ENCODE data around the gene DOCK9. TPM values are rescaled to one million over a fixed set of nuclear protein-coding genes. Genes with fewer than 3 reads are reported as not detected.

Gene DOCK9
- total RNA-seq, 1 donor from 2014 or later = 25.5 TPM

- ChIA-PET CTCF (no interaction called here), POLR2A (no interaction called here)
- peaks cover 15% of the 10 kb centered on the region for H3K4me1 Mint-ChIP-seq
- peaks cover 65% of the 10 kb centered on the region for H3K36me3 Mint-ChIP-seq (ENCODE audit: low read depth)
- H3K9me3 Mint-ChIP-seq = no peaks in the 10 kb centered on the region
- no peak overlapping the region for H3K27ac Mint-ChIP-seq
- H3K27me3 Mint-ChIP-seq = no peaks in the 10 kb centered on the region
- no peak overlapping the region for H3K4me3 Mint-ChIP-seq
- no peak for ATAC-seq (ENCODE audit: low read depth)
- TF ChIP-seq CTCF (IDR thresholded peaks at IDR 0.05) = no peak
- DNase-seq = no peak
- intact Hi-C loops (cut with micrococcal nuclease) = no loop called here
Observed at GRCh38 chr13:98879957-98880356, 97.9 kb downstream of the DOCK9 start.

GRCh38 chr13:98879127-98879520 is 98.7 kb downstream of the DOCK9 start:
- CTCF ChIA-PET = interaction anchor here (0.6 to 1.2 kb wide), 2 partner anchors 10 to 260 kb away, joined by 3 read pairs; no protein-coding TSS in a partner anchor
- H3K4me1 Mint-ChIP-seq = peaks cover 19% of the 10 kb centered on the region
- H3K27ac Mint-ChIP-seq = no peak overlapping the region
- no peak for ATAC-seq (ENCODE audit: low read depth)
- H3K4me3 Mint-ChIP-seq = no peak overlapping the region
- POLR2A ChIA-PET = no interaction called here
- no peaks in the 10 kb centered on the region for H3K27me3 Mint-ChIP-seq
- DNase-seq = no peak
- TF ChIP-seq CTCF (IDR thresholded peaks at IDR 0.05) = no peak
- intact Hi-C loops (cut with micrococcal nuclease) = no loop called here
- no peaks in the 10 kb centered on the region for H3K9me3 Mint-ChIP-seq
- peaks cover 59% of the 10 kb centered on the region for H3K36me3 Mint-ChIP-seq (ENCODE audit: low read depth)

GRCh38 chr13:98878486-98879126 is 99.3 kb downstream of the DOCK9 start:
- H3K4me1 Mint-ChIP-seq = peaks cover 19% of the 10 kb centered on the region
- ATAC-seq (ENCODE audit: low read depth) = no peak
- ChIA-PET POLR2A (no interaction called here), CTCF (interaction anchor here (0.6 to 1.2 kb wide), 2 partner anchors 9 to 260 kb away, joined by 3 read pairs; no protein-coding TSS in a partner anchor)
- no peak for TF ChIP-seq CTCF (IDR thresholded peaks at IDR 0.05)
- H3K4me3 Mint-ChIP-seq = no peak overlapping the region
- no peaks in the 10 kb centered on the region for H3K27me3 Mint-ChIP-seq
- peaks cover 59% of the 10 kb centered on the region for H3K36me3 Mint-ChIP-seq (ENCODE audit: low read depth)
- intact Hi-C loops (cut with micrococcal nuclease) = no loop called here
- DNase-seq = no peak
- H3K27ac Mint-ChIP-seq = no peak overlapping the region
- no peaks in the 10 kb centered on the region for H3K9me3 Mint-ChIP-seq

GRCh38 chr13:98877936-98878335 is 99.9 kb downstream of the DOCK9 start:
- Mint-ChIP-seq H3K9me3 (peaks cover 3% of the 10 kb centered on the region), H3K4me1 (peaks cover 19% of the 10 kb centered on the region), H3K36me3 (ENCODE audit: low read depth) (peaks cover 61% of the 10 kb centered on the region), H3K27ac (no peak overlapping the region), H3K27me3 (no peaks in the 10 kb centered on the region), H3K4me3 (no peak overlapping the region)
- no peak for TF ChIP-seq CTCF (IDR thresholded peaks at IDR 0.05)
- ChIA-PET CTCF (interaction anchor here (1.2 kb wide), 1 partner anchor 8 kb away, joined by 3 read pairs; no protein-coding TSS in a partner anchor), POLR2A (no interaction called here)
- ATAC-seq (ENCODE audit: low read depth) = no peak
- intact Hi-C loops (cut with micrococcal nuclease) = no loop called here
- no peak for DNase-seq

GRCh38 chr13:98877466-98877865 is 100.4 kb downstream of the DOCK9 start:
- intact Hi-C loops (cut with micrococcal nuclease) = no loop called here
- H3K27me3 Mint-ChIP-seq = no peaks in the 10 kb centered on the region
- H3K4me3 Mint-ChIP-seq = no peak overlapping the region
- H3K9me3 Mint-ChIP-seq = peaks cover 3% of the 10 kb centered on the region
- peaks cover 61% of the 10 kb centered on the region for H3K36me3 Mint-ChIP-seq (ENCODE audit: low read depth)
- no peak for TF ChIP-seq CTCF (IDR thresholded peaks at IDR 0.05)
- ATAC-seq (ENCODE audit: low read depth) (no peak), DNase-seq (no peak)
- ChIA-PET POLR2A (no interaction called here), CTCF (no interaction called here)
- no peak overlapping the region for H3K27ac Mint-ChIP-seq
- peaks cover 19% of the 10 kb centered on the region for H3K4me1 Mint-ChIP-seq
